Loucy (cell line): ENCODE results near the gene MAPKAP1.
"Not testable (repeated sequence)": the region's sequence is repeated elsewhere in the genome, so short reads cannot be mapped to it uniquely, and the experiment has no call there.

ENCODE experiments used
- H2AFZ ChIP-seq: fragments of 200-600 bp; sonication (generic); 2 replicates; pipeline ENCODE4 v1.6.0; 2016; ENCODE audit warnings: antibody characterized with exemption, mild to moderate bottlenecking, low read length, moderate library complexity
- H3F3A ChIP-seq: fragments of 200-600 bp; 2 replicates; pipeline ENCODE4 v1.6.0; 2016; ENCODE audit warnings: antibody characterized with exemption, low read depth, mild to moderate bottlenecking
- H3K27me3 ChIP-seq: fragments of 200-600 bp; sonication (generic); 2 replicates; pipeline ENCODE4 v1.6.1; 2014; ENCODE audit warnings: low read length, mild to moderate bottlenecking; ENCODE audit not compliant: insufficient read depth, poor library complexity, severe bottlenecking
- H3K36me3 ChIP-seq: fragments of 200-600 bp; sonication (generic); 2 replicates; pipeline ENCODE4 v1.6.1; 2016; ENCODE audit warnings: low read length; ENCODE audit not compliant: insufficient read depth
- H3K4me1 ChIP-seq: fragments of 200-600 bp; sonication (generic); 2 replicates; pipeline ENCODE4 v1.5.1; 2014; ENCODE audit warnings: low read length, mild to moderate bottlenecking; ENCODE audit not compliant: insufficient read depth, poor library complexity, severe bottlenecking
- H3K4me2 ChIP-seq: fragments of 200-600 bp; sonication (generic); 2 replicates; pipeline ENCODE4 v1.6.0; 2014; ENCODE audit warnings: antibody characterized with exemption, low read length, low read depth, mild to moderate bottlenecking; ENCODE audit not compliant: poor library complexity, severe bottlenecking
- H3K4me3 ChIP-seq: fragments of 200-600 bp; sonication (generic); 2 replicates; pipeline ENCODE4 v1.5.1; 2014; ENCODE audit warnings: low read length, mild to moderate bottlenecking, mixed read lengths; ENCODE audit not compliant: poor library complexity, severe bottlenecking
- H3K79me2 ChIP-seq: fragments of 200-600 bp; sonication (generic); 2 replicates; pipeline ENCODE4 v1.6.1; 2014; ENCODE audit warnings: low read length; ENCODE audit not compliant: insufficient read depth
- H3K9ac ChIP-seq: fragments of 200-600 bp; sonication (generic); 2 replicates; pipeline ENCODE4 v1.6.0; 2014; ENCODE audit warnings: mild to moderate bottlenecking, low read depth, low read length, moderate library complexity; ENCODE audit not compliant: poor library complexity, severe bottlenecking
- H3K9me2 ChIP-seq: fragments of 200-600 bp; sonication (generic); replicated peaks from 2 replicates; pipeline ENCODE4 v1.6.1; 2016; ENCODE audit warnings: low read depth, low read length, mixed read lengths
- H3K9me3 ChIP-seq: fragments of 200-600 bp; sonication (generic); 2 replicates; pipeline ENCODE4 v1.6.1; 2014; ENCODE audit warnings: mild to moderate bottlenecking, antibody characterized with exemption, low read length, low read depth; ENCODE audit not compliant: insufficient read depth
- H4K20me1 ChIP-seq: fragments of 200-600 bp; sonication (generic); 2 replicates; pipeline ENCODE4 v1.6.0; 2014; ENCODE audit warnings: antibody characterized with exemption, low read length, mild to moderate bottlenecking; ENCODE audit not compliant: insufficient read depth, poor library complexity, severe bottlenecking
- CTCF ChIP-seq: fragments of 200-600 bp; sonication (generic); conservative IDR thresholded peaks from 2 replicates; pipeline ENCODE4 v1.5.1; 2014; ENCODE audit warnings: mild to moderate bottlenecking, antibody characterized with exemption, low read length
- EZH2phosphoT487 ChIP-seq: fragments of 200-600 bp; IDR thresholded peaks from 2 replicates; pipeline ENCODE4 v1.6.1; 2018; ENCODE audit warnings: antibody characterized with exemption, mild to moderate bottlenecking, moderate library complexity, borderline replicate concordance

Gene MAPKAP1

GRCh38 chr9:125579030-125579932 is 127.7 kb downstream of the MAPKAP1 start:
- Histone ChIP-seq H3K79me2 (no peaks in the 10 kb centered on the region), H3K9ac (no peak overlapping the region), H3K4me1 (no peaks in the 10 kb centered on the region), H3K9me3 (no peaks in the 10 kb centered on the region), H3K9me2 (no peaks in the 10 kb centered on the region), H3F3A (no peaks in the 10 kb centered on the region), H3K36me3 (peaks cover 11% of the 10 kb centered on the region; the same call in 1 of the 2 replicates), H4K20me1 (no peaks in the 10 kb centered on the region), H3K4me2 (no peak overlapping the region), H3K27me3 (no peaks in the 10 kb centered on the region), H2AFZ (no peak overlapping the region), H3K4me3 (no peak overlapping the region)
- no peak for TF ChIP-seq EZH2phosphoT487
- TF ChIP-seq CTCF = no peak

GRCh38 chr9:125574126-125574877 is 132.7 kb downstream of the MAPKAP1 start:
- Histone ChIP-seq H3K9me3 (0 out of 2 replicates have a peak, but pooled peaks cover 3% of the 10 kb centered on the region), H3K9ac (no peak overlapping the region), H3K27me3 (no peaks in the 10 kb centered on the region), H3K4me1 (no peaks in the 10 kb centered on the region), H3K36me3 (0 out of 2 replicates have a peak, but pooled peaks cover 4% of the 10 kb centered on the region), H4K20me1 (no peaks in the 10 kb centered on the region), H2AFZ (no peak overlapping the region), H3K79me2 (no peaks in the 10 kb centered on the region), H3K4me3 (no peak overlapping the region), H3F3A (no peaks in the 10 kb centered on the region), H3K9me2 (no peaks in the 10 kb centered on the region), H3K4me2 (no peak overlapping the region)
- TF ChIP-seq CTCF (no peak), EZH2phosphoT487 (no peak)

- H3F3A ChIP-seq, H3K9me3 ChIP-seq, H2AFZ ChIP-seq, H3K4me3 ChIP-seq, H4K20me1 ChIP-seq, H3K4me1 ChIP-seq, H3K9ac ChIP-seq, H3K79me2 ChIP-seq, H3K27me3 ChIP-seq, H3K4me2 ChIP-seq, H3K9me2 ChIP-seq, H3K36me3 ChIP-seq: not testable (repeated sequence)
Observed at GRCh38 chr9:125572461-125572860, 134.5 kb downstream of the MAPKAP1 start.

GRCh38 chr9:125571824-125572223 is 135.2 kb downstream of the MAPKAP1 start:
- H2AFZ ChIP-seq, H3K4me2 ChIP-seq, H3F3A ChIP-seq, H3K27me3 ChIP-seq, H3K9me2 ChIP-seq, H3K4me1 ChIP-seq, H3K36me3 ChIP-seq, H3K79me2 ChIP-seq, H3K9ac ChIP-seq, H4K20me1 ChIP-seq, H3K4me3 ChIP-seq, H3K9me3 ChIP-seq: not testable (repeated sequence)
